Peyer's patch (tissue), 4 donors: ENCODE results near the gene SPINDOC. TPM values are rescaled to one million over a fixed set of nuclear protein-coding genes. Genes with fewer than 3 reads are reported as not detected.

Experiments used
- DNase-seq, 3 donors: peaks; one replicate each; pipeline ENCODE4 v3.0.0-alpha.2; 2017 to 2019
- H3K27ac ChIP-seq, 4 donors: fragments of 200-600 bp; sonication (generic); one replicate each; pipeline ENCODE4 v1.5.1; 2016 to 2019
- H3K27me3 ChIP-seq, 2 donors: fragments of 200-600 bp; sonication (generic); one replicate each; pipeline ENCODE4 v1.5.1; 2019
- H3K36me3 ChIP-seq, 3 donors: fragments of 200-600 bp; sonication (generic); one replicate each; pipeline ENCODE4 v1.5.1; 2016 to 2019
- H3K4me1 ChIP-seq, 4 donors: fragments of 200-600 bp; sonication (generic); one replicate each; pipeline ENCODE4 v1.5.1; 2016 to 2019
- H3K4me3 ChIP-seq, 4 donors: fragments of 200-600 bp; sonication (generic); 1 replicate in 3 of 4; 2 replicates in 1 of 4; pipeline ENCODE4 v1.5.1; 2016 to 2019; ENCODE audit warnings: mild to moderate bottlenecking in 1 of 4
- H3K9me3 ChIP-seq, 4 donors: fragments of 200-600 bp; sonication (generic); one replicate each; pipeline ENCODE4 v1.5.1; 2016 to 2019; ENCODE audit warnings: mild to moderate bottlenecking in 1 of 4
- CTCF ChIP-seq, 6 experiments: fragments of 450-650 bp in 4 of 6; fragments of 200-600 bp in 2 of 6; sonication (generic) in 1 of 6; IDR thresholded peaks; one replicate each; pipeline ENCODE4 v1.5.1; 2017 to 2019; ENCODE audit warnings: antibody characterized with exemption in 6 of 6, mild to moderate bottlenecking in 3 of 6, moderate library complexity in 1 of 6
- POLR2A ChIP-seq, 2 donors: fragments of 450-650 bp; IDR thresholded peaks; one replicate each; pipeline ENCODE4 v1.5.1; 2017; ENCODE audit warnings: antibody characterized with exemption in 2 of 2, mild to moderate bottlenecking in 2 of 2, moderate library complexity in 2 of 2
- total RNA-seq, 4 donors: library from RNA; depleted of rRNA; stranded (reverse); fragments of >200 nt; gene quantifications; one replicate each; pipeline ENCODE4 v1.1.0, GENCODE V29; 2016

Gene SPINDOC
- total RNA-seq, 4 donors from 2014 or later = 3.5 to 15.7 (median 6.4) TPM

DNA sequence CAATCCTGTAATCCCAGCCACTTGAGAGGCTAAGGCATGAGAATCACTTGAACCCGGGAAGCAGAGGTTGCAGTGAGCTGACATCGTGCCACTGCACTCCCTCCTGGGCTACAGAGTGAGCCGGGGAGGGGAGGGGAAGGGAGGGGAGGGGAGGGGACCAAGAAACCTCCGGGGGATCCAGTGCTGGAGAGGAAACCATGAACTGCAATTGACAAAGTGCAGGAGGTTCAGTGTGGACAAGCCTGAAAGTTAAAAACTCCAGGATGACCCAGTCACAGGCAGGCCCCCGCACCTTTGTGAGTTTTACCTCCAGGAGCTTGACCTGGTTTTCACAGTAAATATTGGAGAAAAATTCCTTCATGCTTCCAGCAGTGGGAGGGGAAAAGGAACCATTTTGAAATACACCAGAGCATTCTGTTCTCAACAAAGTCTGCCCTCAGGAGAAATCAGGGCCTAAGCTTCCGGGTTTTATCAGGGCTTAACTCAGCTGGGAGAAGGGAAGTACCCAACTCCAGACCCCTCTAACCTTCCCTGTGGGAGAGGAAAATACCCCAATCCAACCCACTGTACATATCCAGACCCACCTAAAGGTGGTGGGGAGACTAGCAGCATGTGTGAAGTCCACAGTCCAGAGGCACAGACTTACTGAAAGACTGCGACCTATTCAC, 29.2 kb upstream of the SPINDOC start:
- H3K27me3 ChIP-seq = no peaks in the 10 kb centered on the region
- no peak for DNase-seq
- no peaks in the 10 kb centered on the region for H3K9me3 ChIP-seq
- H3K27ac ChIP-seq = no peak overlapping the region
- no peaks in the 10 kb centered on the region for H3K4me1 ChIP-seq
- H3K4me3 ChIP-seq = no peak overlapping the region
- H3K36me3 ChIP-seq = no peaks in the 10 kb centered on the region
- TF ChIP-seq POLR2A (IDR thresholded peaks at IDR 0.05) = no peak
- TF ChIP-seq CTCF (IDR thresholded peaks at IDR 0.05) = no peak

DNA sequence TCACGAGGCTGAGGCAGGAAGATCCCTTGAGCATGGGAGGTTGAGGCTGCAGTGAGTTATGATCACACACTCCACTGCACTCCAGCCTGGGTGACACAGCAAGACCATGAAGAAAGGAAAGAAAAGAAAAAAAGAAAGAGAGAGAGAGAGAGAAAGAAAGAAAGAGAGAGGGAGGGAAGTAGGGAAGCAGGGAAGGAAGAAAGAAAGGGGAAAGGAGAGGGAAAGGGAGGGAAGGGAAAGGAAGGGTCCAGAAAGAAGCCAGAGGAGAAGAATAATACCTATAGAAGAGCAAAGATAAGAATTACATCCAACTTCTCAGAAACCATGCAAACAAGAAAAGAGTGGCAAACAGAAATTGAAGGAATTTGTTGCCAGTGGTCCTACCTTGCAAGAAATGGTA, 27.4 kb upstream of the SPINDOC start:
- H3K36me3 ChIP-seq = no peaks in the 10 kb centered on the region
- no peaks in the 10 kb centered on the region for H3K27me3 ChIP-seq
- H3K4me3 ChIP-seq = no peak overlapping the region
- TF ChIP-seq POLR2A (IDR thresholded peaks at IDR 0.05) (no peak), CTCF (IDR thresholded peaks at IDR 0.05) (no peak)
- peaks cover 0 to under 1% (median 0%) of the 10 kb centered on the region in 4 donors for H3K9me3 ChIP-seq
- H3K4me1 ChIP-seq = no peaks in the 10 kb centered on the region
- no peak for DNase-seq
- H3K27ac ChIP-seq = no peak overlapping the region

GRCh38 chr11:63791495-63792167, 21.6 kb upstream of the SPINDOC start:
- Histone ChIP-seq H3K4me1 (no peaks in the 10 kb centered on the region), H3K4me3 (no peak overlapping the region), H3K27me3 (no peaks in the 10 kb centered on the region), H3K9me3 (peaks cover 0 to 9% (median 2%) of the 10 kb centered on the region in 4 donors), H3K27ac (no peak overlapping the region), H3K36me3 (no peaks in the 10 kb centered on the region)
- TF ChIP-seq CTCF (IDR thresholded peaks at IDR 0.05) = no peak
- TF ChIP-seq POLR2A (IDR thresholded peaks at IDR 0.05) = no peak
- DNase-seq = no peak

DNA sequence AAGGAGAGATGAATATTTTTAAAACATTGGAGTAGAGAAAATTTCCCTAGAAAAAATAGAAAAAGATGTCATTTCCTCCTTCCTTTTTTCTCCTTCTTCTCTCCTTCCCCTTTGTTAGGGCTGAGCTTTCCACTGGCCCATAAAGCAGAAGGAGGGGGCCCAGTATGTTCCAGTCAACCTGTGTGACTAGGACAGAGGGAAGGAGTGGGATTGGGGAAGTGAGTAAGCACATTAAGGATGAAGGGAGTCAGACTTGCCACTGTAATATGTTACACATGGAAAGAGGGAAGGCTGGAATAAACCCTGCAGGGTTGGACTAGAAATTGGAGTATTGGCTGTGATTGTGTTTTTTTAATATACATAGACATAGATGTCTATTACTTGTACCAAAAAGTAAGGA, 20.1 kb upstream of the SPINDOC start:
- TF ChIP-seq CTCF (IDR thresholded peaks at IDR 0.05) = no peak
- TF ChIP-seq POLR2A (IDR thresholded peaks at IDR 0.05) = no peak
- Histone ChIP-seq H3K9me3 (peaks cover 0 to 9% (median 2%) of the 10 kb centered on the region in 4 donors), H3K4me3 (no peak overlapping the region), H3K27ac (no peak overlapping the region), H3K27me3 (no peaks in the 10 kb centered on the region), H3K4me1 (no peaks in the 10 kb centered on the region), H3K36me3 (no peaks in the 10 kb centered on the region)
- DNase-seq = no peak

- H3K27me3 ChIP-seq = no peaks in the 10 kb centered on the region
- H3K9me3 ChIP-seq = peaks cover 0 to 9% (median 2%) of the 10 kb centered on the region in 4 donors
- H3K27ac ChIP-seq = no peak overlapping the region
- DNase-seq = no peak
- H3K4me1 ChIP-seq = no peaks in the 10 kb centered on the region
- no peaks in the 10 kb centered on the region for H3K36me3 ChIP-seq
- TF ChIP-seq CTCF (IDR thresholded peaks at IDR 0.05) (no peak), POLR2A (IDR thresholded peaks at IDR 0.05) (no peak)
- no peak overlapping the region for H3K4me3 ChIP-seq
These were observed 18.2 kb upstream of the SPINDOC start for GRCh38 chr11:63795066-63795465.
